HG02973 (cell line): ENCODE results near the gene EXOSC6.
"Not testable (repeated sequence)": the region's sequence is repeated elsewhere in the genome, so short reads cannot be mapped to it uniquely, and the experiment has no call there.

Experiments used
- ATAC-seq: cut with Tn5 transposase; IDR thresholded peaks from one replicate; pipeline ENCODE4 v1.9.1; 2021; ENCODE audit warnings: moderate library complexity; ENCODE audit not compliant: unreplicated experiment

EXOSC6 gene

GRCh38 chr16:70200063-70200462, 51.7 kb downstream of the EXOSC6 start:
- ATAC-seq: not testable (repeated sequence)

DNA sequence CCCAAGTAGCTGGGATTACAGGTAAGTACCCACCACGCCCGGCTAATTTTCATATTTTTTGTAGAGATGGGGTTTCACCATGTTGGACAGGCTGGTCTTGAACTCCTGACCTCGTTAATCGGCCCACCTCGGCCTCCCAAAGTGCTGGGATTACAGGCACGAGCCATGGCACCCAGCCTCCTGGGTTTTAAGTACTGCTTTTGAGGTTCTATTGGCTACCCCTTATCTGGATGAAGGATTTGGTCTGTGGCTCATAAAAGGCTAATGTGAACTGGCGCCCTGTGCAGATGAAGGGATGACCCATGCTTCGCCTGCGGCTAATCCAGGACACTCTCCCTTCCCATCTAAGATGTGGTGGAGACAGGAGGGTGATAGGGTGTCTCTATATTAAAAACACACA, 52.6 kb downstream of the EXOSC6 start:
- ATAC-seq: not testable (repeated sequence)

DNA sequence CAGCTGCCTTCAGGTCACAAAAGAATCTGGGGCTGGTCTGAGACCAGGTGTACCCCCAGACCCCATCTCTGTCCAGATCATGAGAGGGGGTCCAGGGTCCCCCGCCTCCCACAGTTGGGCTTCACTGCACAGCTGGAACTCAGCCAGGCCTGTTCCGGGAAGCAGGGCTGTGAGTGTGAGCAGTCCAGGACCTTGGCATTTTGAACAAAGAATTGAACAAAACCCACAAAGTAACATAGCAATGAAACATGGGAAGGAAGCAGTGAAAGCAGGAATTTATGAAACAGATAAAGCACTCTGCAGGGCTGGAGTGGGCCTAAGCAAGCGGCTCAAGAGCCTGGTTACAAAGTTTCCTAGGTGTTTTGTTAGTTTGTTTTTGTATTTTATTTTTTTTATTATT, 53.1 kb downstream of the EXOSC6 start:
- ATAC-seq: not testable (repeated sequence)

GRCh38 chr16:70198230-70198629, 53.5 kb downstream of the EXOSC6 start:
- ATAC-seq: not testable (repeated sequence)

- ATAC-seq: not testable (repeated sequence)
Measured at GRCh38 chr16:70197611-70198010, 54.1 kb downstream of the EXOSC6 start.
